HFFc6 (cell line): ENCODE data around the gene TTLL3. TPM values are rescaled to one million over a fixed set of nuclear protein-coding genes. Genes with fewer than 3 reads are reported as not detected.

ENCODE experiments used
- DNase-seq: peaks from one replicate; pipeline ENCODE4 v3.0.0-alpha.2; 2018
- H3K27ac Mint-ChIP-seq: 2 replicates; pipeline ENCODE4 v1.8.0; 2020; ENCODE audit warnings: mild to moderate bottlenecking, mixed read lengths
- H3K27me3 Mint-ChIP-seq: 2 replicates; pipeline ENCODE4 v1.8.0; 2021; ENCODE audit warnings: mild to moderate bottlenecking, moderate library complexity, mixed read lengths; ENCODE audit not compliant: insufficient read depth
- H3K36me3 Mint-ChIP-seq: 2 replicates; pipeline ENCODE4 v1.8.0; 2021; ENCODE audit warnings: low read depth, mixed read lengths
- H3K4me1 Mint-ChIP-seq: 2 replicates; pipeline ENCODE4 v1.8.0; 2020; ENCODE audit warnings: low read depth, mixed read lengths
- H3K4me3 Mint-ChIP-seq: 2 replicates; pipeline ENCODE4 v1.8.0; 2020; ENCODE audit warnings: mild to moderate bottlenecking, moderate library complexity, mixed read lengths
- H3K9me3 Mint-ChIP-seq: 2 replicates; pipeline ENCODE4 v1.8.0; 2020; ENCODE audit warnings: mild to moderate bottlenecking, mixed read lengths
- total RNA-seq, 6 experiments: library from RNA; stranded (reverse); fragmentation: NEBNext Ultra II Directional; extraction: Animal tissue kit (Norgen Biotek cat#: 25700); gene quantifications; 2 replicates in 1 of 6; 3 replicates in 5 of 6; pipeline ENCODE4 v1.2.3, GENCODE V29; 2021
- TF ChIP-seq, protein P1 (sequence below): fragments of 200-600 bp; sonication (generic); IDR thresholded peaks from 2 replicates; pipeline ENCODE4 v1.5.0; 2021; ENCODE audit warnings: antibody characterized with exemption, mild to moderate bottlenecking

The TTLL3 gene
- total RNA-seq, 6 experiments from 2014 or later = 14.1 to 20.5 (median 16.0) TPM

DNA sequence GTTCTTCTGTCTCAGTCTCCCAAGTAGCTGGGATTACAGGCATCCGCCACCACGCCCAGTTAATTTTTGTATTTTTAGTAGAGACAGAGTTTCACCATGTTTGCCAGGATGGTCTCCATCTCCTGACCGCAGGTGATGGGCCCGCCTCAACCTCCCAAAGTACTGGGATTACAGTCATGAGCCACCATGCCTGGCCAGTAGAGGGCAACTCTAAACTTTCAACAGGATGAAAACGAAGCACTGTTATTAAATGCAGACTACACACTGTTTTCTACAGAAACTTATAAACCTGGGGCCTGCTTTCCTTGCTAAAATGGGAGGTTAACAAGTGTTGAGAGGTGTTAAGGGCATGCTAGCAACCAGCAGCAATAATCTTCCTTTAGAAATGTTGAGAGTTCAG is 9.5 kb upstream of the TTLL3 start:
- H3K9me3 Mint-ChIP-seq = no peaks in the 10 kb centered on the region
- H3K36me3 Mint-ChIP-seq = peaks cover 23% of the 10 kb centered on the region
- DNase-seq = no peak
- H3K27me3 Mint-ChIP-seq = peaks cover 4% of the 10 kb centered on the region; the same call in 1 of the 2 replicates
- TF ChIP-seq, protein P1, sequence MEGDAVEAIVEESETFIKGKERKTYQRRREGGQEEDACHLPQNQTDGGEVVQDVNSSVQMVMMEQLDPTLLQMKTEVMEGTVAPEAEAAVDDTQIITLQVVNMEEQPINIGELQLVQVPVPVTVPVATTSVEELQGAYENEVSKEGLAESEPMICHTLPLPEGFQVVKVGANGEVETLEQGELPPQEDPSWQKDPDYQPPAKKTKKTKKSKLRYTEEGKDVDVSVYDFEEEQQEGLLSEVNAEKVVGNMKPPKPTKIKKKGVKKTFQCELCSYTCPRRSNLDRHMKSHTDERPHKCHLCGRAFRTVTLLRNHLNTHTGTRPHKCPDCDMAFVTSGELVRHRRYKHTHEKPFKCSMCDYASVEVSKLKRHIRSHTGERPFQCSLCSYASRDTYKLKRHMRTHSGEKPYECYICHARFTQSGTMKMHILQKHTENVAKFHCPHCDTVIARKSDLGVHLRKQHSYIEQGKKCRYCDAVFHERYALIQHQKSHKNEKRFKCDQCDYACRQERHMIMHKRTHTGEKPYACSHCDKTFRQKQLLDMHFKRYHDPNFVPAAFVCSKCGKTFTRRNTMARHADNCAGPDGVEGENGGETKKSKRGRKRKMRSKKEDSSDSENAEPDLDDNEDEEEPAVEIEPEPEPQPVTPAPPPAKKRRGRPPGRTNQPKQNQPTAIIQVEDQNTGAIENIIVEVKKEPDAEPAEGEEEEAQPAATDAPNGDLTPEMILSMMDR = peak; percentile 67
- H3K4me1 Mint-ChIP-seq = peaks cover 16% of the 10 kb centered on the region
- H3K4me3 Mint-ChIP-seq = no peak overlapping the region
- no peak overlapping the region for H3K27ac Mint-ChIP-seq

DNA sequence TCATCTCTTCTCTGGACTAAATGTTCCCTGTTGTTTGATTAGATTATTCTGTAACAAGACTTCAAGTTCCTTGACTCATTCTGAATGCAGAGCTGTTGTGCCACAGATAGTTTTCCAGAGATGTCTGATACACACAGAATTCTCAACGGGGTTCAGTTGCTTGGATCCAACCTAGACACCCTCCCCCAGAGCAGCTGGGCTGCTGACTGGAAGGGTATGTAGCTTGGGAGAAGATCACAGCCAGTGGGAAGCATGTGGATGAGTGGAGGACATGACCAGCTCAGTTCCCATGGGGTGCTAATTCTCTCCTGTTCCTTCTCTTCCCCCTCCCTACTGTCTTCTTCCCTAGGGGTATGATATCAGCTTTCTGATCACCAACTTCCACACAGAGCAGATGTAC is 6.6 kb upstream of the TTLL3 start:
- Mint-ChIP-seq H3K4me1 (peaks cover 23% of the 10 kb centered on the region), H3K27me3 (peaks cover 7% of the 10 kb centered on the region; the same call in 1 of the 2 replicates), H3K27ac (peak overlapping the region; percentile 17; the same call in 1 of the 2 replicates), H3K36me3 (peaks cover 17% of the 10 kb centered on the region), H3K9me3 (no peaks in the 10 kb centered on the region), H3K4me3 (no peak overlapping the region)
- TF ChIP-seq, protein P1 = no peak
- DNase-seq = no peak

DNA sequence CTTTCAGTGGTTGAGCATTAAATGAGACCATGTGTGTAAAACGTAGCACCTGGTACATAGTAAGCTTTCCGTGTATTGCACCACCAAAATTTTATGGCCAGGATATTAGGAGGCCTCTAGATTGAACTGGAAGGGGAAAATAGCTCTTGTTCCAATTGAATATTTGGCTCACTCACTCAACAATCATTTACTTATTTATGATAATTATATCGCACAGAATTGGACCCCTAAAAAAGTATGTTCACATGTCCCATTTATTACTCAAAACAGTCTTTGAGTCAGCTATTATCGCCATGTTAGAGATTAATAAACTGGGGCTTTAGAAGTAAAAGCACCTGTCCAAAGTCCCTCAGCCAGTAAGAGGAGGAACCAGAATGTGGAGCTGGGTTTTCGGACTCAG is 5.1 kb upstream of the TTLL3 start:
- DNase-seq = no peak
- TF ChIP-seq, protein P1 = no peak
- no peak overlapping the region for H3K27ac Mint-ChIP-seq
- H3K36me3 Mint-ChIP-seq = peaks cover 12% of the 10 kb centered on the region
- H3K4me1 Mint-ChIP-seq = peaks cover 35% of the 10 kb centered on the region
- no peaks in the 10 kb centered on the region for H3K9me3 Mint-ChIP-seq
- no peak overlapping the region for H3K4me3 Mint-ChIP-seq
- peaks cover 7% of the 10 kb centered on the region; the same call in 1 of the 2 replicates for H3K27me3 Mint-ChIP-seq

DNA sequence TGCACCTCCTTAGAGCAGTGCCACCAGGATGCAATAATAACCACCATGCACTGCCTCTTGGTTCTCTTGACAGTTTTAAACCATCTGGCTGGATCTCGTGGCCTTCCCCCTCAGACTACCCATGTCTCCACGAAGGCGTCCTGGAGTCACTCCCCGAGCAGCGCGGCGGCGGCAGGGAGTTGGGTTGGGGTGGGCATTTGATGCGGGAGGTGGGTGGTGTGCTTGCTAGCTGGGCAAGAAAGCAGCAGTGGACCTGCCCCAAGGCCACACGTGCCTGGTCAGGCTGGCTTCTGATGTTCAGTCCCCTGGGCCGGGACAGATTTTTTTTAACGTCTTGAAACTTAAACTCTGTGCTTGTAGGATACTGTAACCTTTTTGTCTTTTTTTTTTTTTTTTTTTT is 3.9 kb upstream of the TTLL3 start:
- no peak overlapping the region for H3K4me3 Mint-ChIP-seq
- H3K4me1 Mint-ChIP-seq = peaks cover 45% of the 10 kb centered on the region
- peaks cover 7% of the 10 kb centered on the region for H3K27me3 Mint-ChIP-seq
- no peak overlapping the region for H3K27ac Mint-ChIP-seq
- TF ChIP-seq, protein P1 = no peak
- peaks cover 14% of the 10 kb centered on the region for H3K36me3 Mint-ChIP-seq
- H3K9me3 Mint-ChIP-seq = no peaks in the 10 kb centered on the region
- no peak for DNase-seq

DNA sequence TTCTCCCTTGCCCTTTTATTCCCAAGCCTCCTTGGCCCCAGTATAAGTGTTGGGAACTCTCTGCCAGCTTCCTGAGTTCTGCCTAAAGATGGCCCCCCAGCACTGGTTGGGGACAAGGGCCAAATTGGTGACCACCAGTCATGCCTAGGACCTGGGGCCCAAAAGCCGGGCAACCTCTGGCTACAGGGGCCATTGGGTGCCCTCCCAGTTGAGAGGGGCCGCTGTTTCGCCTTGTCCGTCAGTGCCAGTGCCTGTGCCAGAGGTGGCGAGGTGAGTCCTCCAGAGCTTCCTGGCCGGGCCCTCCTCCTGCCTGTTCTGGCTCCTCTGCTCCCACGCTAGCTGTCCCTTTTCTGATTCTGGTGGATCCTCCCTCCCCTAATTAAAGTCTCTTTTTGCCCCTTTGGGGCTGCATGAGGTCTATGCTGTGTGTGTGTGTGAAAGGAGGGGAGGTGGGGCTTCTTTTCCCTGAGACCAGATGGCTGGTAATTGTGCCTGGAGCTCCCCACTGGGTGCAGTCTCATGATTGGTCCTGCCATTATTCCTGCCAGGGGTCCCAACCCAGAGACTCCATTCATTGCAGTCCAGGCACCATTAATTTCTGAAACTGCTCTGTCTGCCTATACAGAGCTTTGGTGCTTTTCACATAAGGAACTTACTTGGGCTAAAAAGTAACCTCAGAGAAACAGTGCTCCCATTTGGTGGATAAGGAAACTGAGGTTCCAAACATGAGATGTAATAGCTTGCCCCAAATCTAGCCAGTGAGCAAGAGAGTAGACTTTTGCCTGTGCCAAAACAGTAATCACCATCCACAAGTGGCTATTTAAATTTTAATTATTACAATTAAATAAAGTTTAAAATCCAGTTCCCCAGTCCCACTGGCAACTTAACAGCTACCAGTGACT is 3.1 kb upstream of the TTLL3 start:
- DNase-seq = no peak
- TF ChIP-seq, protein P1 = no peak
- peaks cover 22% of the 10 kb centered on the region for H3K36me3 Mint-ChIP-seq
- no peak overlapping the region for H3K4me3 Mint-ChIP-seq
- H3K27me3 Mint-ChIP-seq = peaks cover 7% of the 10 kb centered on the region
- no peaks in the 10 kb centered on the region for H3K9me3 Mint-ChIP-seq
- H3K4me1 Mint-ChIP-seq = peaks cover 53% of the 10 kb centered on the region
- peak overlapping the region; percentile 97 for H3K27ac Mint-ChIP-seq
